Smooth muscle cell (in vitro differentiated cells): Measurements from ENCODE around the gene TFIP11. TPM values are rescaled to one million over a fixed set of nuclear protein-coding genes. Genes with fewer than 3 reads are reported as not detected.

ENCODE experiments used
- DNase-seq: peaks from one replicate; lab custom pipeline; 2025; ENCODE audit not compliant: unreplicated experiment; lab: John Stamatoyannopoulos, UW
- H2AFZ ChIP-seq: fragments of 200-600 bp; sonication (generic); 2 replicates; pipeline ENCODE4 v1.6.0; 2016; ENCODE audit warnings: antibody characterized with exemption, low read depth, mild to moderate bottlenecking
- H3F3A ChIP-seq: fragments of 200-600 bp; sonication (generic); 2 replicates; pipeline ENCODE4 v1.6.0; 2017; ENCODE audit warnings: antibody characterized with exemption, low read depth
- H3K27ac ChIP-seq: fragments of 200-600 bp; sonication (generic); 2 replicates; pipeline ENCODE4 v1.5.1; 2016; ENCODE audit warnings: low read depth, mild to moderate bottlenecking
- H3K27me3 ChIP-seq: fragments of 200-600 bp; sonication (generic); 2 replicates; pipeline ENCODE4 v1.6.1; 2016; ENCODE audit warnings: low read depth, mild to moderate bottlenecking
- H3K36me3 ChIP-seq: fragments of 200-600 bp; sonication (generic); 2 replicates; pipeline ENCODE4 v1.5.1; 2016; ENCODE audit warnings: low read depth
- H3K4me1 ChIP-seq: fragments of 200-600 bp; sonication (generic); 2 replicates; pipeline ENCODE4 v1.5.1; 2016; ENCODE audit warnings: low read depth
- H3K4me2 ChIP-seq: fragments of 200-600 bp; sonication (generic); 2 replicates; pipeline ENCODE4 v1.6.0; 2016; ENCODE audit warnings: mild to moderate bottlenecking
- H3K4me3 ChIP-seq: fragments of 200-600 bp; sonication (generic); 2 replicates; pipeline ENCODE4 v1.5.1; 2016; ENCODE audit warnings: mild to moderate bottlenecking
- H3K79me2 ChIP-seq: fragments of 200-600 bp; sonication (generic); 2 replicates; pipeline ENCODE4 v1.6.0; 2016; ENCODE audit warnings: low read depth, mild to moderate bottlenecking
- H3K9ac ChIP-seq: fragments of 200-600 bp; sonication (generic); 2 replicates; pipeline ENCODE4 v1.6.0; 2016; ENCODE audit warnings: low read depth
- H3K9me3 ChIP-seq: fragments of 200-600 bp; sonication (generic); replicated peaks from 2 replicates; pipeline ENCODE4 v1.5.1; 2016; ENCODE audit warnings: low read depth
- H4K20me1 ChIP-seq: fragments of 200-600 bp; sonication (generic); 2 replicates; pipeline ENCODE4 v1.6.0; 2016; ENCODE audit warnings: low read depth
- CTCF ChIP-seq: fragments of 200-600 bp; sonication (generic); IDR thresholded peaks from 2 replicates; pipeline ENCODE4 v1.5.1; 2017; ENCODE audit warnings: borderline replicate concordance, mild to moderate bottlenecking, antibody characterized with exemption; ENCODE audit not compliant: insufficient read depth, poor library complexity, severe bottlenecking
- WGBS: methylation state at CpG from one replicate; pipeline ENCODE4 v1.1.7; 2016; ENCODE audit warnings: low lambda C conversion rate; 5-methylcytosine and 5-hydroxymethylcytosine counted together
- polyA plus RNA-seq: library from polyadenylated mRNA; unstranded; fragments of >200 nt; fragmentation: Nextera tagmentation; extraction: Ambion mirVana; gene quantifications from 2 replicates; pipeline ENCODE4 v1.2.1, GENCODE V29; 2016
- total RNA-seq: library from RNA; depleted of rRNA; stranded (reverse); fragments of >200 nt; gene quantifications from 2 replicates; pipeline ENCODE4 v1.2.3, GENCODE V29; 2014

TFIP11 gene
- total and polyA plus RNA-seq, 2 experiments from 2014 or later, result 22.5 to 25.7 TPM

GRCh38 chr22:26462051-26462450 is 50.2 kb downstream of the TFIP11 start:
- peaks cover 11% of the 10 kb centered on the region for H4K20me1 ChIP-seq
- WGBS, result 92% methylated on average over 5 of the region's 5 CpGs
- H3K9ac ChIP-seq, result no peak overlapping the region
- no peaks in the 10 kb centered on the region for H3K9me3 ChIP-seq
- H2AFZ ChIP-seq, result no peak overlapping the region
- H3K27ac ChIP-seq, result no peak overlapping the region
- no peaks in the 10 kb centered on the region for H3K27me3 ChIP-seq
- peaks cover 10% of the 10 kb centered on the region for H3K4me1 ChIP-seq
- H3F3A ChIP-seq, result no peaks in the 10 kb centered on the region
- no peak for DNase-seq
- H3K4me2 ChIP-seq, result no peak overlapping the region
- no peak overlapping the region for H3K4me3 ChIP-seq
- peaks cover 6% of the 10 kb centered on the region for H3K79me2 ChIP-seq
- TF ChIP-seq CTCF, result no peak
- no peaks in the 10 kb centered on the region for H3K36me3 ChIP-seq

- Histone ChIP-seq H3K79me2 (peaks cover 6% of the 10 kb centered on the region), H3K27me3 (no peaks in the 10 kb centered on the region), H2AFZ (no peak overlapping the region), H3K9me3 (no peaks in the 10 kb centered on the region), H3K27ac (no peak overlapping the region), H3K36me3 (no peaks in the 10 kb centered on the region), H3K4me3 (no peak overlapping the region), H4K20me1 (peaks cover 11% of the 10 kb centered on the region), H3K9ac (no peak overlapping the region), H3F3A (no peaks in the 10 kb centered on the region), H3K4me2 (no peak overlapping the region), H3K4me1 (peaks cover 10% of the 10 kb centered on the region)
- peak; percentile 74 for TF ChIP-seq CTCF
- DNase-seq, result no peak
- WGBS, result 33% methylated on average over 3 of the region's 3 CpGs
Measured at GRCh38 chr22:26461188-26461810, 51.0 kb downstream of the TFIP11 start.

DNA sequence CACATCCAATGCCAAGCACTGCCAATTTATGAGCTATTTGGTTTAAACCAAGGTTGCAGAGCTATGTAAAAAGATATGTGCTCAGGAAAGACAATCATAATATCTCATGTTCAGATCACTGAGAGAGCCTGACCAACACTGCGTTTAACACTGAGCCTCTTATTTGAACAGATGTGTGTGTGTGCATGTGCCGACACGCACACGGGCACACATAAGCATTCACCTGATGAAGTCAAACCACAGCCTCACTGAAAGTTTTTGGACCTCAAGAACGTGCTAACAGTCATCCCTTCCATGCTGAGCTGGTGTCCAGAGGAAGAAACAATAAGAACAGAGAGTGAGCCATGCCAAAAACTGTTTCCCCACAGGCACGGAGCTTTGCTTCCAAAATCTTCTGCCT is 52.1 kb downstream of the TFIP11 start:
- Histone ChIP-seq H3K27ac (no peak overlapping the region), H3K4me1 (peaks cover 10% of the 10 kb centered on the region), H3K9me3 (no peaks in the 10 kb centered on the region), H3F3A (no peaks in the 10 kb centered on the region), H3K9ac (no peak overlapping the region), H4K20me1 (peaks cover 11% of the 10 kb centered on the region), H3K36me3 (no peaks in the 10 kb centered on the region), H3K79me2 (peaks cover 6% of the 10 kb centered on the region), H3K4me2 (no peak overlapping the region), H3K27me3 (no peaks in the 10 kb centered on the region), H2AFZ (no peak overlapping the region), H3K4me3 (no peak overlapping the region)
- no peak for DNase-seq
- WGBS, result 96% methylated on average over 6 of the region's 6 CpGs
- no peak for TF ChIP-seq CTCF

DNA sequence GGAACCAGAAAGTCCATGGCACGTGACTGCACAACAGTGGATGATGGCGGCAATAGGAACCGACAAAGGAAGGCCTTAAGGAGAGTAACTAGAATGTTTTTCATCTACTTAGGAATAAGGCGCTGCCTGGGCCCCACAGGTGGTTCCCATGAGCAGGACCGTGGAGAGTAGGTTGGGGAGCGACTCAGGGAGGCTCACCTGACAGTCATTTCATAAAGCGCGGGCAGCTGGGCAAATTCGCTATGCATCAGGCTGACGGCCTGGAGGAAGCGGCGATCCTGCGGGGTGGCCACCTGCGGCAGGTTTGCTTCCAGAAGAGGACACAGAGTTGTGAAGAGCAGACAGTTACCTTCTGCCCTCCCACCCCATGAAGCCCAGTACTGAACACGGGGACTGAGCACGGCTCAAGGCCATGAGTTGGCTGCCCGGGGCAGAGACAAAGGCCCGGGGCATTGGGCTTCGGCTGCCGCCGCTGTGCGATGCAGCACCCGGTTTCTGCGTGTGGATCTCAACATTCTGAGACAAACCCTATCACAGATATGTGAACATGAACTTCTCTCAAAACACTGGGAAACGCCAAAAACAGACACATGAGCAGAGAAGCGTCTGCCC is 54.5 kb downstream of the TFIP11 start:
- WGBS, result 97% methylated on average over 26 of the region's 26 CpGs
- TF ChIP-seq CTCF, result no peak
- Histone ChIP-seq H3F3A (no peaks in the 10 kb centered on the region), H3K36me3 (no peaks in the 10 kb centered on the region), H3K9ac (no peak overlapping the region), H2AFZ (no peak overlapping the region), H3K9me3 (no peaks in the 10 kb centered on the region), H3K27ac (no peak overlapping the region), H3K79me2 (peaks cover 6% of the 10 kb centered on the region), H3K27me3 (no peaks in the 10 kb centered on the region), H3K4me3 (no peak overlapping the region), H3K4me1 (peaks cover 4% of the 10 kb centered on the region), H4K20me1 (peaks cover 11% of the 10 kb centered on the region), H3K4me2 (no peak overlapping the region)
- no peak for DNase-seq
